Trophoblast cell (in vitro differentiated cells and primary cell): ENCODE results near the gene VWA3B.

Experiments
- DNase-seq, 2 donors: peaks; one replicate each; pipeline ENCODE4 v3.0.0-alpha.2; 2016
- H2AFZ ChIP-seq: 2 replicates; pipeline ENCODE4 v1.6.1; 2013; ENCODE audit warnings: low read length, moderate library complexity, mild to moderate bottlenecking; ENCODE audit not compliant: insufficient read depth, poor library complexity
- H2AK5ac ChIP-seq: 2 replicates; pipeline ENCODE4 v1.6.1; 2013; ENCODE audit warnings: mild to moderate bottlenecking, low read length
- H2BK120ac ChIP-seq: 2 replicates; pipeline ENCODE4 v1.6.1; 2013; ENCODE audit warnings: low read length, mild to moderate bottlenecking, moderate library complexity; ENCODE audit not compliant: insufficient read depth, poor library complexity
- H2BK12ac ChIP-seq: 2 replicates; pipeline ENCODE4 v1.6.1; 2013; ENCODE audit warnings: mild to moderate bottlenecking, low read length, moderate library complexity
- H2BK5ac ChIP-seq: 2 replicates; pipeline ENCODE4 v1.6.1; 2013; ENCODE audit warnings: low read length, low read depth, moderate library complexity, mild to moderate bottlenecking; ENCODE audit not compliant: poor library complexity
- H3K14ac ChIP-seq: 2 replicates; pipeline ENCODE4 v1.6.1; 2013; ENCODE audit warnings: mild to moderate bottlenecking, low read length
- H3K18ac ChIP-seq: 2 replicates; pipeline ENCODE4 v1.6.1; 2013; ENCODE audit warnings: mild to moderate bottlenecking, low read length
- H3K23ac ChIP-seq: 2 replicates; pipeline ENCODE4 v1.6.1; 2013; ENCODE audit warnings: low read length
- H3K27ac ChIP-seq: 2 replicates; pipeline ENCODE4 v1.5.1; 2013; ENCODE audit warnings: low read depth, mild to moderate bottlenecking, inconsistent platforms, low read length, moderate library complexity
- H3K27me3 ChIP-seq: 2 replicates; pipeline ENCODE4 v1.6.1; 2013; ENCODE audit warnings: inconsistent platforms, mild to moderate bottlenecking, low read length, moderate library complexity; ENCODE audit not compliant: insufficient read depth
- H3K36me3 ChIP-seq, 2 experiments: 1 replicate in 1 of 2; 2 replicates in 1 of 2; pipeline ENCODE4 v1.6.1; 2013; ENCODE audit warnings: low read length in 2 of 2, mild to moderate bottlenecking in 2 of 2, moderate library complexity in 1 of 2; ENCODE audit not compliant: insufficient read depth in 2 of 2, control insufficient read depth in 1 of 2
- H3K4ac ChIP-seq: 2 replicates; pipeline ENCODE4 v1.6.1; 2013; ENCODE audit warnings: low read depth, mild to moderate bottlenecking, low read length, moderate library complexity
- H3K4me1 ChIP-seq, 2 experiments: 1 replicate in 1 of 2; 2 replicates in 1 of 2; pipeline ENCODE4 v1.6.1; 2013; ENCODE audit warnings: low read length in 2 of 2, mild to moderate bottlenecking in 2 of 2, moderate library complexity in 1 of 2; ENCODE audit not compliant: insufficient read depth in 2 of 2, control insufficient read depth in 1 of 2
- H3K4me2 ChIP-seq: 2 replicates; pipeline ENCODE4 v1.6.1; 2013; ENCODE audit warnings: inconsistent platforms, mild to moderate bottlenecking, low read length, moderate library complexity
- H3K4me3 ChIP-seq: 2 replicates; pipeline ENCODE4 v1.5.1; 2013; ENCODE audit warnings: mild to moderate bottlenecking, low read depth, low read length, inconsistent platforms
- H3K79me1 ChIP-seq: one replicate; pipeline ENCODE4 v1.6.1; 2013; ENCODE audit warnings: low read length
- H3K79me2 ChIP-seq: 2 replicates; pipeline ENCODE4 v1.6.1; 2013; ENCODE audit warnings: low read length, mild to moderate bottlenecking; ENCODE audit not compliant: control insufficient read depth, insufficient read depth, poor library complexity
- H3K9ac ChIP-seq: 2 replicates; pipeline ENCODE4 v1.6.1; 2013; ENCODE audit warnings: mild to moderate bottlenecking, low read length
- H3K9me3 ChIP-seq: 2 replicates; pipeline ENCODE4 v1.6.1; 2013; ENCODE audit warnings: low read depth, mild to moderate bottlenecking, control low read depth, inconsistent platforms, low read length; ENCODE audit not compliant: insufficient read depth
- H4K12ac ChIP-seq: 2 replicates; pipeline ENCODE4 v1.6.1; 2013; ENCODE audit warnings: low read depth, mild to moderate bottlenecking, low read length, moderate library complexity
- H4K8ac ChIP-seq: 2 replicates; pipeline ENCODE4 v1.6.1; 2013; ENCODE audit warnings: low read depth, mild to moderate bottlenecking, low read length, moderate library complexity
- H4K91ac ChIP-seq: one replicate; pipeline ENCODE4 v1.6.1; 2013; ENCODE audit warnings: low read depth, mild to moderate bottlenecking, low read length, moderate library complexity
- WGBS: extraction: QIAGEN DNeasy Blood & Tissue Kit; methylation state at CpG from one replicate; pipeline ENCODE4 v1.1.7; 2013; ENCODE audit warnings: missing lambda C conversion rate; ENCODE audit not compliant: insufficient read length, insufficient coverage; ENCODE audit errors: extremely low coverage; 5-methylcytosine and 5-hydroxymethylcytosine counted together

VWA3B gene

DNA sequence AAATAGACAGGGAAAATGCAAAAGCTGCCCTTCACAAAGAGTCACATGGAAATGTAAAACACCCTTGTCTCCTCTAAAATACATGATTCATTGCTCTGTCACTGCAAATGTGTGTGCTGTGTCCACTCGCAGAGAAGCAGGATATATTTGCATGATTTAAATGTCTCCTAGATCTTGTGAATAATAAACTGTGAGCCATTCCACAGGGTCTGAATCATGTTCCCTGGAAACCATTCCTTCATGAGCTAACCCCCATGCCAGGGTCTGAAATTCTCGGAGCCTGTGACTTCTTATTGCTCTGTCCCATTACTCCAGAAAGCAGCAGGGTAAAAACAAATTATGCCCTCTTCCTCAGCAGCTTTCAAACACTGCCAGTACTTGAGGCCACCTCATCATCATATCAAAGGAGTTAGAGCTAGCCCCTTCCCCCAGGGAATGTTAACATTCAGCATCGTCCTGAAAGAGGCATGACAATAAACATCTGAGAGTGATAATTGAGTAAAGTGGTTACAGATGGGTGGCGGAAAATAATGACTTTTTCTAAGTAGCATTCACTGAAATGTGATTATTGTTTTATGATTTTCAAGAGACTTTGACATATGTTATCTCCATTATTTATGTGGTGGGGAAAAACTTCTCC, 247.6 kb downstream of the VWA3B start:
- H4K12ac ChIP-seq = no peak overlapping the region
- DNase-seq = no peak
- H2BK12ac ChIP-seq = no peak overlapping the region
- no peak overlapping the region for H3K18ac ChIP-seq
- H3K27ac ChIP-seq = no peak overlapping the region
- H2BK5ac ChIP-seq = no peak overlapping the region
- no peaks in the 10 kb centered on the region for H3K9me3 ChIP-seq
- H2AK5ac ChIP-seq = no peak overlapping the region
- no peaks in the 10 kb centered on the region for H3K79me1 ChIP-seq
- no peak overlapping the region for H4K91ac ChIP-seq
- H3K4me3 ChIP-seq = no peak overlapping the region
- WGBS = no CpG with 5 or more reads among the region's 4 CpGs
- no peak overlapping the region for H3K9ac ChIP-seq
- H3K4ac ChIP-seq = no peak overlapping the region
- H4K8ac ChIP-seq = no peak overlapping the region
- H2BK120ac ChIP-seq = no peak overlapping the region
- no peaks in the 10 kb centered on the region for H3K79me2 ChIP-seq
- no peaks in the 10 kb centered on the region for H3K27me3 ChIP-seq
- no peaks in the 10 kb centered on the region for H3K36me3 ChIP-seq
- H3K4me2 ChIP-seq = no peak overlapping the region
- H3K14ac ChIP-seq = no peak overlapping the region
- no peaks in the 10 kb centered on the region for H3K4me1 ChIP-seq
- no peak overlapping the region for H2AFZ ChIP-seq
- H3K23ac ChIP-seq = no peak overlapping the region

DNA sequence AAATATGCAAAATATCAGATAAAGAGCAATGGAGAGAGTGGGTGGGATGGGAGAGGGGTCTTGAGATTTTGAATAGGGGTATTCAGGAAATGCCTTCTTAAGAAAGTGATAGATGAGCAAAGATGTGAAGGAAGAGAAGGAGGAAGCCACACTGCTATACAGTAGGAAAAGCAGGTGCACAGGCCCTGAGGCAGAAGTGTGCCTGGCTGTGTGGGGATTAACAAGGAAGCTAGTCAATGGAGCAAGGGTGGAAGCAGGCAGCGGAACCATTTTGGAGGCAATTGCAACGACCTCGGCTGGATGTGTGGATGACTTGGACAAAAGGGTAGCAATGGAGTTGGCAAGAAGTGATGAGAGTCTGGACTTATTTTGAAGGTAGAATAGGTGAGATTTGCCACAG, 248.3 kb downstream of the VWA3B start:
- Histone ChIP-seq H3K79me1 (no peaks in the 10 kb centered on the region), H3K4ac (no peak overlapping the region), H2AK5ac (no peak overlapping the region), H4K12ac (no peak overlapping the region), H3K27me3 (no peaks in the 10 kb centered on the region), H4K8ac (no peak overlapping the region), H2BK12ac (no peak overlapping the region), H3K18ac (no peak overlapping the region), H3K9ac (no peak overlapping the region), H3K79me2 (no peaks in the 10 kb centered on the region), H2BK5ac (no peak overlapping the region), H3K23ac (no peak overlapping the region), H2AFZ (no peak overlapping the region), H3K9me3 (no peaks in the 10 kb centered on the region), H3K4me1 (no peaks in the 10 kb centered on the region), H3K4me2 (no peak overlapping the region), H3K36me3 (no peaks in the 10 kb centered on the region), H4K91ac (no peak overlapping the region), H3K27ac (no peak overlapping the region), H2BK120ac (no peak overlapping the region), H3K14ac (no peak overlapping the region), H3K4me3 (no peak overlapping the region)
- no peak for DNase-seq
- no CpG with 5 or more reads among the region's 3 CpGs for WGBS

DNA sequence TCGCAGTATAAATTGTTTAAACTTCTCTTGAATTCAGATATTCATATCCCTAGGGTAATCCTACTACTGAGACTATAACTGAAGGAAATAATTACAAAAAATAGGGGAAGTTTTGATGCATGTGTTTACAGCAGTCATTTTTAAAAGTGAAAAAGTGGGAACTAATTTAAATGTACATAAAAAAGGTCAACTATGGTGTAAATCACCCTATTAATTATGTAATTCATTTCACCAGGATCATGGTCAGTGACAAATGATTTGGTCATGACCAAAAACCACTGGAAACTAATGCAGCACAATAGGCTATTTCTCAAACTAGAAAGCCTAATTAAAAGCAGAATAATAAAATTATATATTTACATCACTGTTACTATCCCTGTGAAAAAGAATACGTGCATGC, 254.3 kb downstream of the VWA3B start:
- H3K4ac ChIP-seq = no peak overlapping the region
- WGBS = no CpG with 5 or more reads among the region's 2 CpGs
- H2AK5ac ChIP-seq = no peak overlapping the region

DNA sequence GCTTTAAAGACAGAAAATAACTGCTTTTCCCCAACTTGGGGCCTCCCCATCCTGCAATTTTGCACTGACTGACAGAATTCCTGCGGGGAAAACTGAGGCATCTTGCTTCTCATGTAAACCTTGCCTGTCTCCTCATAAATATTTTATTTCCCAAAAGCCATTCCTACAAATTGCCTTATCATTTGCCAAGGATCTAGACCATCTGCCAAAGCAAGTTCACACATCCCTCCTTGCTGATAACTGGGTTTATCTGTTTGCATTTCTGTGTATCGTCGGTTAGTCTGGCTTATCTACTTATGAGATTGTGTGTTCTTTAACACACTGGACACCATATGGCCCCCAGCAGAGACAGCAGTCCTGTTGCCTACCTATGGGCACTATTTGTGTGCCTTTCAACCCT, 256.3 kb downstream of the VWA3B start:
- no peaks in the 10 kb centered on the region for H3K79me2 ChIP-seq
- H4K91ac ChIP-seq = no peak overlapping the region
- H3K9ac ChIP-seq = no peak overlapping the region
- WGBS = no CpG with 5 or more reads among the region's 3 CpGs
- no peak overlapping the region for H2AK5ac ChIP-seq
- DNase-seq = no peak
- no peak overlapping the region for H2BK12ac ChIP-seq
- no peak overlapping the region for H2BK120ac ChIP-seq
- no peak overlapping the region for H3K27ac ChIP-seq
- H4K12ac ChIP-seq = no peak overlapping the region
- no peak overlapping the region for H3K4me3 ChIP-seq
- peaks cover 4% of the 10 kb centered on the region for H3K9me3 ChIP-seq
- H3K79me1 ChIP-seq = no peaks in the 10 kb centered on the region
- H3K27me3 ChIP-seq = peaks cover 28% of the 10 kb centered on the region
- no peak overlapping the region for H2AFZ ChIP-seq
- H3K4me2 ChIP-seq = no peak overlapping the region
- H3K18ac ChIP-seq = no peak overlapping the region
- no peak overlapping the region for H3K23ac ChIP-seq
- no peak overlapping the region for H2BK5ac ChIP-seq
- H4K8ac ChIP-seq = no peak overlapping the region
- H3K14ac ChIP-seq = no peak overlapping the region
- no peak overlapping the region for H3K4ac ChIP-seq
- H3K36me3 ChIP-seq = no peaks in the 10 kb centered on the region
- H3K4me1 ChIP-seq = peaks cover 4 to 6% of the 10 kb centered on the region in 2 experiments

More for the DNA sequence above, 254.3 kb downstream of the VWA3B start:
- Histone ChIP-seq H4K8ac (no peak overlapping the region), H2BK5ac (no peak overlapping the region), H2BK120ac (no peak overlapping the region), H3K4me3 (no peak overlapping the region), H3K9ac (no peak overlapping the region), H4K91ac (no peak overlapping the region), H4K12ac (no peak overlapping the region), H3K18ac (no peak overlapping the region), H3K79me1 (no peaks in the 10 kb centered on the region), H3K27me3 (peaks cover 9% of the 10 kb centered on the region), H2AFZ (no peak overlapping the region), H3K4me2 (no peak overlapping the region), H3K36me3 (no peaks in the 10 kb centered on the region), H3K9me3 (no peaks in the 10 kb centered on the region), H3K79me2 (no peaks in the 10 kb centered on the region), H3K4me1 (peaks cover 0 to 2% of the 10 kb centered on the region in 2 experiments), H3K14ac (no peak overlapping the region), H3K23ac (no peak overlapping the region), H2BK12ac (no peak overlapping the region), H3K27ac (no peak overlapping the region)
- DNase-seq = no peak
